GM11168 (cell line): ENCODE data around the gene VRK3.
"Not testable (repeated sequence)": the region's sequence is repeated elsewhere in the genome, so short reads cannot be mapped to it uniquely, and the experiment has no call there.

ENCODE experiments used
- in situ Hi-C: fragments of 300-500 bp; cut with MboI; formaldehyde crosslinking; loops from one replicate; pipeline ENCODE4 v1.12.0; 2022; ENCODE audit warnings: low sequenced_read_pairs; ENCODE audit not compliant: unreplicated experiment

The VRK3 gene

GRCh38 chr19:50025022-50025793 is at the start of gene VRK3:
TSS of gene VRK3 (minus strand) at chr19:50025372. CDS start at chr19:50016162, 9,210 bp downstream.
- in situ Hi-C loops, result no loop called here

GRCh38 chr19:50068382-50068781 is 43.2 kb upstream of the VRK3 start:
- in situ Hi-C loops, result not testable (repeated sequence)

GRCh38 chr19:50067575-50067974 is 42.4 kb upstream of the VRK3 start:
- in situ Hi-C loops, result no loop called here

GRCh38 chr19:50065938-50066337 is 40.8 kb upstream of the VRK3 start:
- in situ Hi-C loops, result no loop called here

GRCh38 chr19:50061650-50062049 is 36.5 kb upstream of the VRK3 start:
- in situ Hi-C loops, result no loop called here

GRCh38 chr19:50060107-50060506 is 34.9 kb upstream of the VRK3 start:
- in situ Hi-C loops, result no loop called here

- in situ Hi-C loops, result no loop called here
These were observed 33.9 kb upstream of the VRK3 start for GRCh38 chr19:50059045-50059444.

- in situ Hi-C loops, result no loop called here
These were observed 33.3 kb upstream of the VRK3 start for GRCh38 chr19:50058425-50058824.

GRCh38 chr19:50053119-50053518 is 27.9 kb upstream of the VRK3 start:
- in situ Hi-C loops, result no loop called here

- in situ Hi-C loops, result no loop called here
These were observed 26.8 kb upstream of the VRK3 start for GRCh38 chr19:50051964-50052363.

- in situ Hi-C loops, result not testable (repeated sequence)
These were observed 26.2 kb upstream of the VRK3 start for GRCh38 chr19:50051228-50051895.

GRCh38 chr19:50050406-50051227 is 25.4 kb upstream of the VRK3 start:
- in situ Hi-C loops, result no loop called here

- in situ Hi-C loops, result no loop called here
These were observed 22.5 kb upstream of the VRK3 start for GRCh38 chr19:50047671-50048070.

GRCh38 chr19:50046649-50047503 is 21.7 kb upstream of the VRK3 start:
- in situ Hi-C loops, result no loop called here

- in situ Hi-C loops, result no loop called here
These were observed 19.8 kb upstream of the VRK3 start for GRCh38 chr19:50044922-50045321.

- in situ Hi-C loops, result no loop called here
These were observed 18.8 kb upstream of the VRK3 start for GRCh38 chr19:50043967-50044366.

GRCh38 chr19:50042363-50043024 is 17.3 kb upstream of the VRK3 start:
- in situ Hi-C loops, result no loop called here

- in situ Hi-C loops, result no loop called here
These were observed 15.8 kb upstream of the VRK3 start for GRCh38 chr19:50040967-50041366.

- in situ Hi-C loops, result no loop called here
These were observed 14.8 kb upstream of the VRK3 start for GRCh38 chr19:50039968-50040367.

GRCh38 chr19:50036908-50037307 is 11.7 kb upstream of the VRK3 start:
- in situ Hi-C loops, result no loop called here
